HEK293T (cell line): ENCODE measurements around the gene DQX1.

Experiments
- ARNT ChIP-seq: fragments of 450-650 bp; IDR thresholded peaks from 2 replicates; pipeline ENCODE4 v1.6.1; 2017; ENCODE audit warnings: mild to moderate bottlenecking
- BHLHE40 ChIP-seq: fragments of 450-650 bp; IDR thresholded peaks from 2 replicates; pipeline ENCODE4 v1.6.1; 2016; ENCODE audit warnings: mild to moderate bottlenecking, moderate library complexity, borderline replicate concordance
- ELF4 ChIP-seq: fragments of 450-650 bp; IDR thresholded peaks from 2 replicates; pipeline ENCODE4 v1.6.1; 2017; ENCODE audit warnings: antibody characterized with exemption
- FOXA1 ChIP-seq: fragments of 450-650 bp; IDR thresholded peaks from 2 replicates; pipeline ENCODE4 v1.6.1; 2016; ENCODE audit warnings: mild to moderate bottlenecking
- FOXK2 ChIP-seq: fragments of 450-650 bp; IDR thresholded peaks from 2 replicates; pipeline ENCODE4 v1.6.1; 2016; ENCODE audit warnings: mild to moderate bottlenecking
- FOXM1 ChIP-seq: fragments of 450-650 bp; IDR thresholded peaks from 2 replicates; pipeline ENCODE4 v1.6.1; 2017; ENCODE audit warnings: mild to moderate bottlenecking, borderline replicate concordance
- NFRKB ChIP-seq: fragments of 450-650 bp; IDR thresholded peaks from 2 replicates; pipeline ENCODE4 v1.6.1; 2016; ENCODE audit warnings: mild to moderate bottlenecking, moderate library complexity
- SP1 ChIP-seq: fragments of 450-650 bp; IDR thresholded peaks from 2 replicates; pipeline ENCODE4 v1.6.1; 2017
- SUZ12 ChIP-seq: fragments of 450-650 bp; IDR thresholded peaks from 2 replicates; pipeline ENCODE4 v1.6.1; 2016; ENCODE audit warnings: mild to moderate bottlenecking
- TARDBP ChIP-seq: fragments of 450-650 bp; IDR thresholded peaks from 2 replicates; pipeline ENCODE4 v1.6.1; 2016

DNA sequence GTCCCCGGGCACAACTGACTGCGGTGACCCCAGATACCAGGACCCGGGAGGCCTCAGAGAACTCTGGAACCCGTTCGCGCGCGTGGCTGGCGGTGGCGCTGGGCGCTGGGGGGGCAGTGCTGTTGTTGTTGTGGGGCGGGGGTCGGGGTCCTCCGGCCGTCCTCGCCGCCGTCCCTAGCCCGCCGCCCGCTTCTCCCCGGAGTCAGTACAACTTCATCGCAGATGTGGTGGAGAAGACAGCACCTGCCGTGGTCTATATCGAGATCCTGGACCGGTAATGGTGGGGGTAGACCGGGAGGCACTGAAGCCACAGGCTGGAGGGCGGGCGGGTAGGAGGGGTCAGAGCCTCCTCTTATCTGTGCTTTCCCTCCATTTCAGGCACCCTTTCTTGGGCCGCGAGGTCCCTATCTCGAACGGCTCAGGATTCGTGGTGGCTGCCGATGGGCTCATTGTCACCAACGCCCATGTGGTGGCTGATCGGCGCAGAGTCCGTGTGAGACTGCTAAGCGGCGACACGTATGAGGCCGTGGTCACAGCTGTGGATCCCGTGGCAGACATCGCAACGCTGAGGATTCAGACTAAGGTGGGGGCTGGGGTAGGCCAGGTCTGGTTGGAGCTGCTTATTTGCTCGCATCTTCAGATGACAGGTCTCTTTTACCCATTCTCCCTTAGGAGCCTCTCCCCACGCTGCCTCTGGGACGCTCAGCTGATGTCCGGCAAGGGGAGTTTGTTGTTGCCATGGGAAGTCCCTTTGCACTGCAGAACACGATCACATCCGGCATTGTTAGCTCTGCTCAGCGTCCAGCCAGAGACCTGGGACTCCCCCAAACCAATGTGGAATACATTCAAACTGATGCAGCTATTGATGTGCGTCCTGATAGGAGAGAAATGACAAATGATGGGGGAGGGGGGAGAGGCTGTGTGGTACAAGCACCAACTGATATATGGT lies 4.5 kb upstream of the DQX1 start:
- TF ChIP-seq ARNT (no peak), TARDBP (no peak), FOXM1 (no peak), SP1 (no peak), NFRKB (no peak), BHLHE40 (no peak), FOXK2 (no peak), FOXA1 (no peak), ELF4 (no peak), SUZ12 (no peak)
